WTC11 (cell line): Measurements from ENCODE around the gene CPNE4. TPM values are rescaled to one million over a fixed set of nuclear protein-coding genes. Genes with fewer than 3 reads are reported as not detected.

Experiments used
- ATAC-seq: fragments of 200-7000 bp; cut with Tn5 transposase; 2 replicates; pipeline ENCODE4 v1.10.0; 2021; ENCODE audit warnings: mild to moderate bottlenecking, moderate library complexity
- CTCF ChIA-PET: fragments of 300-600 bp; sonication (Branson Sonifier 250); formaldehyde crosslinking; loops from one replicate; lab custom pipeline; 2021; ENCODE audit warnings: antibody characterized with exemption; lab: Charles Lee
- POLR2A ChIA-PET: fragments of 350-600 bp; sonication (Branson Sonifier 250); formaldehyde crosslinking; loops from one replicate; lab custom pipeline; 2021; ENCODE audit warnings: antibody characterized with exemption; lab: Charles Lee
- DNase-seq: peaks from one replicate; pipeline ENCODE4 v3.0.0; 2021; ENCODE audit warnings: low spot score
- H3K27ac Mint-ChIP-seq: 2 replicates; pipeline ENCODE4 v1.8.0; 2021; ENCODE audit warnings: mixed read lengths
- H3K27me3 Mint-ChIP-seq: 2 replicates; pipeline ENCODE4 v1.8.0; 2021; ENCODE audit warnings: low read depth, mild to moderate bottlenecking, moderate library complexity, mixed read lengths
- H3K36me3 Mint-ChIP-seq: 2 replicates; pipeline ENCODE4 v1.8.0; 2021; ENCODE audit warnings: mixed read lengths
- H3K4me1 Mint-ChIP-seq: 2 replicates; pipeline ENCODE4 v1.8.0; 2022; ENCODE audit warnings: mixed read lengths
- H3K4me3 Mint-ChIP-seq: 2 replicates; pipeline ENCODE4 v1.8.0; 2021; ENCODE audit warnings: mild to moderate bottlenecking, moderate library complexity, mixed read lengths
- H3K9me3 Mint-ChIP-seq: 2 replicates; pipeline ENCODE4 v1.8.0; 2021; ENCODE audit warnings: mixed read lengths
- CREM ChIP-seq: sonication (generic); formaldehyde crosslinking; IDR thresholded peaks from 2 replicates; pipeline ENCODE4 v1.8.1; 2022; ENCODE audit warnings: mild to moderate bottlenecking, missing genetic modification reagents, moderate library complexity
- E2F4 ChIP-seq: sonication (generic); formaldehyde crosslinking; IDR thresholded peaks from 2 replicates; pipeline ENCODE4 v1.8.1; 2022; ENCODE audit warnings: low read depth, mild to moderate bottlenecking, moderate library complexity, missing genetic modification reagents, borderline replicate concordance
- ELF4 ChIP-seq: sonication (generic); formaldehyde crosslinking; IDR thresholded peaks from 2 replicates; pipeline ENCODE4 v1.8.1; 2022; ENCODE audit warnings: low read depth, mild to moderate bottlenecking, moderate library complexity, missing genetic modification reagents
- EMX1 ChIP-seq: fragments of 250-450 bp; sonication (Bioruptor Pico); IDR thresholded peaks from 2 replicates; pipeline ENCODE4 v1.8.0; 2021; ENCODE audit warnings: mild to moderate bottlenecking
- ESRRA ChIP-seq: sonication (generic); formaldehyde crosslinking; IDR thresholded peaks from 2 replicates; pipeline ENCODE4 v1.8.1; 2022; ENCODE audit warnings: mild to moderate bottlenecking, missing genetic modification reagents, borderline replicate concordance
- FOXK1 ChIP-seq: sonication (generic); formaldehyde crosslinking; IDR thresholded peaks from 2 replicates; pipeline ENCODE4 v1.8.0; 2022; ENCODE audit warnings: mild to moderate bottlenecking, moderate library complexity, missing genetic modification reagents
- GRHL2 ChIP-seq: fragments of 250-450 bp; sonication (Bioruptor Pico); IDR thresholded peaks from 2 replicates; pipeline ENCODE4 v1.8.0; 2022; ENCODE audit warnings: mild to moderate bottlenecking, moderate library complexity; ENCODE audit not compliant: insufficient replicate concordance, severe bottlenecking
- HMGA2 ChIP-seq: fragments of 250-450 bp; sonication (Bioruptor Pico); IDR thresholded peaks from 2 replicates; pipeline ENCODE4 v1.4.0; 2021; ENCODE audit warnings: mild to moderate bottlenecking, moderate library complexity
- IRF1 ChIP-seq: sonication (generic); formaldehyde crosslinking; IDR thresholded peaks from 2 replicates; pipeline ENCODE4 v1.8.0; 2023; ENCODE audit warnings: missing genetic modification reagents
- KAT7 ChIP-seq: sonication (generic); formaldehyde crosslinking; IDR thresholded peaks from 2 replicates; pipeline ENCODE4 v1.8.1; 2023; ENCODE audit warnings: missing genetic modification reagents, mild to moderate bottlenecking, borderline replicate concordance
- NFATC4 ChIP-seq: fragments of 250-450 bp; sonication (Bioruptor Pico); IDR thresholded peaks from 2 replicates; pipeline ENCODE4 v1.9.0; 2021; ENCODE audit warnings: mild to moderate bottlenecking
- NFYB ChIP-seq: sonication (generic); formaldehyde crosslinking; conservative IDR thresholded peaks from 2 replicates; pipeline ENCODE4 v1.8.0; 2022; ENCODE audit warnings: low read depth, missing genetic modification reagents
- NR1H2 ChIP-seq: sonication (generic); formaldehyde crosslinking; IDR thresholded peaks from 2 replicates; pipeline ENCODE4 v1.9.0; 2021; ENCODE audit warnings: mild to moderate bottlenecking, moderate library complexity, missing genetic modification reagents
- NR2C2 ChIP-seq: sonication (generic); formaldehyde crosslinking; IDR thresholded peaks from 2 replicates; pipeline ENCODE4 v1.8.0; 2022; ENCODE audit warnings: mild to moderate bottlenecking, missing genetic modification reagents
- SMAD4 ChIP-seq: sonication (generic); formaldehyde crosslinking; IDR thresholded peaks from 2 replicates; pipeline ENCODE4 v1.8.0; 2022; ENCODE audit warnings: mild to moderate bottlenecking, missing genetic modification reagents
- SOX15 ChIP-seq: fragments of 250-450 bp; sonication (Bioruptor Pico); IDR thresholded peaks from 2 replicates; pipeline ENCODE4 v1.9.0; 2021; ENCODE audit warnings: mild to moderate bottlenecking
- SP1 ChIP-seq: sonication (generic); formaldehyde crosslinking; conservative IDR thresholded peaks from 2 replicates; pipeline ENCODE4 v1.8.1; 2022; ENCODE audit warnings: missing genetic modification reagents
- total RNA-seq: library from RNA; stranded (reverse); gene quantifications from 3 replicates; pipeline ENCODE4 v1.2.3, GENCODE V29; 2021
- TF ChIP-seq, protein P1 (sequence below): sonication (generic); formaldehyde crosslinking; IDR thresholded peaks from 2 replicates; pipeline ENCODE4 v1.8.1; 2023; ENCODE audit warnings: mild to moderate bottlenecking, missing genetic modification reagents, moderate library complexity
- TF ChIP-seq, protein P2 (sequence below): sonication (generic); formaldehyde crosslinking; IDR thresholded peaks from 2 replicates; pipeline ENCODE4 v1.8.1; 2023; ENCODE audit warnings: mild to moderate bottlenecking, missing genetic modification reagents, borderline replicate concordance
- TF ChIP-seq, protein P3 (sequence below): sonication (generic); formaldehyde crosslinking; IDR thresholded peaks from 2 replicates; pipeline ENCODE4 v1.8.0; 2022; ENCODE audit warnings: missing genetic modification reagents
- TF ChIP-seq, protein P4 (sequence below): fragments of 250-450 bp; sonication (Bioruptor Pico); IDR thresholded peaks from 2 replicates; pipeline ENCODE4 v2.1.2; 2022; ENCODE audit warnings: mild to moderate bottlenecking, moderate library complexity

The CPNE4 gene
- total RNA-seq, 1 experiment from 2014 or later, result 2.4 TPM

DNA sequence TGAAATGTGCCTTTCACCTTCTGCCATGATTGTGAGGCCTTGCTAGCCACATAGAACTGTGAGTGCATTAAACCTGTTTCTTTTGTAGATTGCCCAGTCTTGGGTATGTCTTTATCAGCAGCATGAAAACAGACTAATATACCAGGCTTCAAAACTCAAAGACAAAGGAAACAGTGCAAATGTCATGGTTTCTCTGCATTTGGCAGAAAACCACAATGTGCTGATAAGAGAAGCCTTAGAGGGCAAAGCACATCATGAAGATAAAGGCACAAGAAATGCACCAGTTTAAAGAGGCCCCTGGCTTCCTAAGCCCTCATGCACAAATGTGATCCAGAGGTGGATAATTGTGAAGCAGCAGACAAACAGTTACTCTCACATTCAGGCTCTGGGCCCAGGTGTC lies 259.2 kb downstream of the CPNE4 start (continued):
- no peak for TF ChIP-seq E2F4

GRCh38 chr3:131772269-131773026 lies 262.4 kb downstream of the CPNE4 start:
- Mint-ChIP-seq H3K36me3 (peaks cover 12% of the 10 kb centered on the region), H3K4me1 (0 out of 2 replicates have a peak, but pooled peaks cover 3% of the 10 kb centered on the region), H3K9me3 (peaks cover 23% of the 10 kb centered on the region), H3K4me3 (no peak overlapping the region), H3K27me3 (no peaks in the 10 kb centered on the region), H3K27ac (no peak overlapping the region)
- TF ChIP-seq, protein P1, sequence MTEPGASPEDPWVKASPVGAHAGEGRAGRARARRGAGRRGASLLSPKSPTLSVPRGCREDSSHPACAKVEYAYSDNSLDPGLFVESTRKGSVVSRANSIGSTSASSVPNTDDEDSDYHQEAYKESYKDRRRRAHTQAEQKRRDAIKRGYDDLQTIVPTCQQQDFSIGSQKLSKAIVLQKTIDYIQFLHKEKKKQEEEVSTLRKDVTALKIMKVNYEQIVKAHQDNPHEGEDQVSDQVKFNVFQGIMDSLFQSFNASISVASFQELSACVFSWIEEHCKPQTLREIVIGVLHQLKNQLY (CRISPR knock-in tag), result no peak
- no peak for TF ChIP-seq CREM (CRISPR knock-in tag)
- no peak for TF ChIP-seq NR2C2 (CRISPR knock-in tag)
- TF ChIP-seq, protein P2, sequence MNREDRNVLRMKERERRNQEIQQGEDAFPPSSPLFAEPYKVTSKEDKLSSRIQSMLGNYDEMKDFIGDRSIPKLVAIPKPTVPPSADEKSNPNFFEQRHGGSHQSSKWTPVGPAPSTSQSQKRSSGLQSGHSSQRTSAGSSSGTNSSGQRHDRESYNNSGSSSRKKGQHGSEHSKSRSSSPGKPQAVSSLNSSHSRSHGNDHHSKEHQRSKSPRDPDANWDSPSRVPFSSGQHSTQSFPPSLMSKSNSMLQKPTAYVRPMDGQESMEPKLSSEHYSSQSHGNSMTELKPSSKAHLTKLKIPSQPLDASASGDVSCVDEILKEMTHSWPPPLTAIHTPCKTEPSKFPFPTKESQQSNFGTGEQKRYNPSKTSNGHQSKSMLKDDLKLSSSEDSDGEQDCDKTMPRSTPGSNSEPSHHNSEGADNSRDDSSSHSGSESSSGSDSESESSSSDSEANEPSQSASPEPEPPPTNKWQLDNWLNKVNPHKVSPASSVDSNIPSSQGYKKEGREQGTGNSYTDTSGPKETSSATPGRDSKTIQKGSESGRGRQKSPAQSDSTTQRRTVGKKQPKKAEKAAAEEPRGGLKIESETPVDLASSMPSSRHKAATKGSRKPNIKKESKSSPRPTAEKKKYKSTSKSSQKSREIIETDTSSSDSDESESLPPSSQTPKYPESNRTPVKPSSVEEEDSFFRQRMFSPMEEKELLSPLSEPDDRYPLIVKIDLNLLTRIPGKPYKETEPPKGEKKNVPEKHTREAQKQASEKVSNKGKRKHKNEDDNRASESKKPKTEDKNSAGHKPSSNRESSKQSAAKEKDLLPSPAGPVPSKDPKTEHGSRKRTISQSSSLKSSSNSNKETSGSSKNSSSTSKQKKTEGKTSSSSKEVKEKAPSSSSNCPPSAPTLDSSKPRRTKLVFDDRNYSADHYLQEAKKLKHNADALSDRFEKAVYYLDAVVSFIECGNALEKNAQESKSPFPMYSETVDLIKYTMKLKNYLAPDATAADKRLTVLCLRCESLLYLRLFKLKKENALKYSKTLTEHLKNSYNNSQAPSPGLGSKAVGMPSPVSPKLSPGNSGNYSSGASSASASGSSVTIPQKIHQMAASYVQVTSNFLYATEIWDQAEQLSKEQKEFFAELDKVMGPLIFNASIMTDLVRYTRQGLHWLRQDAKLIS (CRISPR knock-in tag), result no peak
- TF ChIP-seq SMAD4 (CRISPR knock-in tag), result no peak
- no peak for TF ChIP-seq ESRRA (CRISPR knock-in tag)
- no peak for TF ChIP-seq EMX1
- TF ChIP-seq KAT7 (CRISPR knock-in tag), result no peak
- no peak for TF ChIP-seq NFYB (CRISPR knock-in tag)
- no peak for TF ChIP-seq IRF1 (CRISPR knock-in tag)
- TF ChIP-seq FOXK1 (CRISPR knock-in tag), result no peak
- TF ChIP-seq NFATC4 (CRISPR knock-in tag), result no peak
- no peak for TF ChIP-seq SP1 (CRISPR knock-in tag)
- no peak for TF ChIP-seq SOX15 (CRISPR knock-in tag)
- TF ChIP-seq ELF4 (CRISPR knock-in tag), result no peak
- CTCF ChIA-PET, result no interaction called here
- DNase-seq, result no peak
- POLR2A ChIA-PET, result no interaction called here
- ATAC-seq, result no peak

DNA sequence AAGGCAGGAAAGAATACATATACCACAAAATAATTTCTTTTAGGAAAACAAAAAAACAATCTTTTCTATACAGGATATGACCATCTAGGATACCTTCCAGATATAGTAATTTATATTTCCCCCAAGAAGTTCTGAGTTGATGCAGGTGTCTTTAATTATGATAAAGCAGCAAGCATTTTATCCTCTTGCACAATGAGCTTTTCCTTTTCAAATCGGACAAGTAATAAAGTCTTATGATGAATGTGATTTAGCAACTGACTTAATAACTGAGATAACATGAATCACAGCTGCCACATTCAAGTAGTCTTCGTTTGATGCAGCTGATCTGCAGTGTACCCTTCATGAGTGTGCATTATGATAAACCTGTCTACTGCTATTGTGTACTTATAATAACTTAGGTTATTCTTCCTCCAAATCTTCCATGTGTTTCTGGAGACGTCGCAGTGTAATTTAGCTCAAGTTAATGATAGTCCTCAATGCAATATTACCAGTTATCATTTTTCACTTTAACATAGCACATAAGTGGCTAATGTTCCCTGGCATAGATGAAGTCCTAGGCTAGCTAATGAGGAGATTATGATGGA lies 271.7 kb downstream of the CPNE4 start:
- POLR2A ChIA-PET, result no interaction called here
- TF ChIP-seq, protein P3, sequence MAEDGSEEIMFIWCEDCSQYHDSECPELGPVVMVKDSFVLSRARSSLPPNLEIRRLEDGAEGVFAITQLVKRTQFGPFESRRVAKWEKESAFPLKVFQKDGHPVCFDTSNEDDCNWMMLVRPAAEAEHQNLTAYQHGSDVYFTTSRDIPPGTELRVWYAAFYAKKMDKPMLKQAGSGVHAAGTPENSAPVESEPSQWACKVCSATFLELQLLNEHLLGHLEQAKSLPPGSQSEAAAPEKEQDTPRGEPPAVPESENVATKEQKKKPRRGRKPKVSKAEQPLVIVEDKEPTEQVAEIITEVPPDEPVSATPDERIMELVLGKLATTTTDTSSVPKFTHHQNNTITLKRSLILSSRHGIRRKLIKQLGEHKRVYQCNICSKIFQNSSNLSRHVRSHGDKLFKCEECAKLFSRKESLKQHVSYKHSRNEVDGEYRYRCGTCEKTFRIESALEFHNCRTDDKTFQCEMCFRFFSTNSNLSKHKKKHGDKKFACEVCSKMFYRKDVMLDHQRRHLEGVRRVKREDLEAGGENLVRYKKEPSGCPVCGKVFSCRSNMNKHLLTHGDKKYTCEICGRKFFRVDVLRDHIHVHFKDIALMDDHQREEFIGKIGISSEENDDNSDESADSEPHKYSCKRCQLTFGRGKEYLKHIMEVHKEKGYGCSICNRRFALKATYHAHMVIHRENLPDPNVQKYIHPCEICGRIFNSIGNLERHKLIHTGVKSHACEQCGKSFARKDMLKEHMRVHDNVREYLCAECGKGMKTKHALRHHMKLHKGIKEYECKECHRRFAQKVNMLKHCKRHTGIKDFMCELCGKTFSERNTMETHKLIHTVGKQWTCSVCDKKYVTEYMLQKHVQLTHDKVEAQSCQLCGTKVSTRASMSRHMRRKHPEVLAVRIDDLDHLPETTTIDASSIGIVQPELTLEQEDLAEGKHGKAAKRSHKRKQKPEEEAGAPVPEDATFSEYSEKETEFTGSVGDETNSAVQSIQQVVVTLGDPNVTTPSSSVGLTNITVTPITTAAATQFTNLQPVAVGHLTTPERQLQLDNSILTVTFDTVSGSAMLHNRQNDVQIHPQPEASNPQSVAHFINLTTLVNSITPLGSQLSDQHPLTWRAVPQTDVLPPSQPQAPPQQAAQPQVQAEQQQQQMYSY (CRISPR knock-in tag), result no peak
- no peak for TF ChIP-seq IRF1 (CRISPR knock-in tag)
- no peak for TF ChIP-seq NR1H2
- no peak for TF ChIP-seq GRHL2 (CRISPR knock-in tag)
- TF ChIP-seq HMGA2, result no peak
- TF ChIP-seq, protein P4, sequence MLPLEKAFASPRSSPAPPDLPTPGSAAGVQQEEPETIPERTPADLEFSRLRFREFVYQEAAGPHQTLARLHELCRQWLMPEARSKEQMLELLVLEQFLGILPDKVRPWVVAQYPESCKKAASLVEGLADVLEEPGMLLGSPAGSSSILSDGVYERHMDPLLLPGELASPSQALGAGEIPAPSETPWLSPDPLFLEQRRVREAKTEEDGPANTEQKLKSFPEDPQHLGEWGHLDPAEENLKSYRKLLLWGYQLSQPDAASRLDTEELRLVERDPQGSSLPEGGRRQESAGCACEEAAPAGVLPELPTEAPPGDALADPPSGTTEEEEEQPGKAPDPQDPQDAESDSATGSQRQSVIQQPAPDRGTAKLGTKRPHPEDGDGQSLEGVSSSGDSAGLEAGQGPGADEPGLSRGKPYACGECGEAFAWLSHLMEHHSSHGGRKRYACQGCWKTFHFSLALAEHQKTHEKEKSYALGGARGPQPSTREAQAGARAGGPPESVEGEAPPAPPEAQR (CRISPR knock-in tag), result no peak
- TF ChIP-seq, all 79 proteins: peak for 0
- Mint-ChIP-seq H3K36me3 (peaks cover 6% of the 10 kb centered on the region), H3K4me3 (no peak overlapping the region), H3K27ac (no peak overlapping the region), H3K27me3 (peaks cover 15% of the 10 kb centered on the region), H3K4me1 (no peaks in the 10 kb centered on the region), H3K9me3 (peaks cover 9% of the 10 kb centered on the region)
- DNase-seq, result no peak
- no peak for ATAC-seq
- CTCF ChIA-PET, result no interaction called here
